GM19023 (cell line): ENCODE measurements around the gene TMEM72.

Experiments
- ATAC-seq: cut with Tn5 transposase; IDR thresholded peaks from one replicate; pipeline ENCODE4 v1.9.1; 2021; ENCODE audit warnings: mild to moderate bottlenecking, moderate library complexity; ENCODE audit not compliant: unreplicated experiment

TMEM72 gene

DNA sequence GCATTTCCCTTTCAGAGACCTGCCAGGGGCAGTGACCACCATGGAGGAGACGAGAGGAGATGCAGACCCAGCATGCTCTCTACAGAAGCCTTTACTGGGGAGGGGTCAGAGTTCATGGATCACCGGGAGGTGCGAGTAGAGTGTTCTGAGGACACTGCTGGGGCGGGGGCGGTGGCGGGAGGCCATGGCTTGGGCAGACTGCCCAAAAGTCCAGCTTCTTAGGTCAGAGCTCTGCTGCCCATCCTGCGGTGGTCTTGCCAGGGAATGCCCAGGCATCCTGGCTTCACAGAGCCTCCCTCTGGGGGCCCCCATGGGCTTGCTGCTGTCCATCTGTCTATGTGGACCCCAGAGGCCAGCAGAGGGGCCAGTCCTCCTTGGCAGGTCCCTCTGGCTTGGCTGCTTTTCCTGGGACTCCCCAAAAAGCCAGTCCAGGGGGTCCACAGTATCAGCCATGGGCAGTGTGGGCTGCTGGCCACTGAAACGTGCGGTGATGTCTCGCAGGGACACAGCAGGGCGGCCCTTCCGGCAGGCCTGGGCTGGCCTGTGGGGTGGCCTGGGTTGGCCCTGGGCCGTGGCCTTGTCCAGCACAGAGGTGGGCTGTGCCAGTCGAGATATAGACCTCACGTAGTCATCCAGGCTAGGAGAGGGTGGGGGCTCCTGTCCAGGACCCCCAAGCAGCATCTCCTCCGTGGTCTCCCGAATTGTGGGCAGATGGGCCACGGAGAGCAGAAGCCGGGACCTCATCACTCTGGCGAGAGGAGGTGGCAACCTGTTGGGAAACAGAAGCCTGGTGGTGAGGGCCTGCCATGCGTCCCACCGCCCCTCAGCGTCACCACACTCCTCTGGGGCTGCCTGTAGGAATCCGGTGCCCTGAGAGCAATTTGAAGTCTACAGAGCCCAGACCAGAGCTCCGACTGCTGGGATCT is 66.4 kb downstream of the TMEM72 start:
- ATAC-seq, result no peak

GRCh38 chr10:44978213-44978569 is 67.1 kb downstream of the TMEM72 start:
- no peak for ATAC-seq

GRCh38 chr10:44978570-44979280 is 67.6 kb downstream of the TMEM72 start, which contains the start of gene DEPP1:
Gene DEPP1 (minus strand): TSS chr10:44978809. CDS start chr10:44978030, 779 bp downstream.
- no peak for ATAC-seq

DNA sequence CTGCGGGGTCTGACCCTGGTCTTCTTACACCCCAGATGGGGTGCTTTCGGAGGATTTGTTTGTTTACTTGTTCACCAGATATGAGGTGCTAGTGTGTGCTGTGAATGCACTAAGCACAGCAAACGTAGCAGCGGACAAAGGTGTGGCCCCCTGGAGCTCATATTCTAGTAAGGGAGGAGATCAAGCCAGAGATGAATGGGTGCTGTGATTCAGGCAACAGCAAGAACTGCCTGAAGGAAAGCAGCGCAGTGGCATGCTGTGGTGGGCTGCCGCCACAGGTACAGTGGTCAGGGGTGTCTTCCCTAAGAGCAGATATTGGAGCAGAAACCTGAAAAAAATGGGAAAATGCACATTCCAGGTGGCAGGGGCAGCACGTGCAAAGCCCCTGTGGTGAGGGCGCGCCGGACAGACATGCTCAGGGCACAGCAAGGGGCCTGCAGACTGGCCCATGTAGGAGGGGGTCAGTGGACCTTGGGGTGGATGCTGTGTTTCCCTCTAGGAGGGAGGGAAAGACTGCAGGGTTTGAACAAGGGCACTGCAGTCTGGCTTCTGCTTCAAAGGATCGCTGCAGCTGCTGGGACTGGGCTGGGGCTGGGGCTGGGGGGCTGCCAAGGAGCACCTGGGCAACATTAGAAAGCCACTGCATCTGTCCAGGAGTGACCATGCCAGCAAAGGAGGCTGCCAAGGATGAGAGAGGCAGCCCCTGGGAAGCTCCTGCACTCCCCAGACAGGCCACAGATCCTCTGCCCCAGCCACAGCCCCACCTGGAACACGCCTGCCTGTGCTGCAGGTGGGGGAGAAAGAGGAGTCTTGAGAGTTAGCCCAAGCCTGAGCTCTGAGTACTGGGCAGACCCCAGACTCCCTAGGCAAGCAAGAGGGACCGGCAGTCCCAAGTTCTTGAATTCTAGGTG is 68.4 kb downstream of the TMEM72 start:
- no peak for ATAC-seq

GRCh38 chr10:44980309-44981171 is 69.4 kb downstream of the TMEM72 start:
- ATAC-seq, result no peak

DNA sequence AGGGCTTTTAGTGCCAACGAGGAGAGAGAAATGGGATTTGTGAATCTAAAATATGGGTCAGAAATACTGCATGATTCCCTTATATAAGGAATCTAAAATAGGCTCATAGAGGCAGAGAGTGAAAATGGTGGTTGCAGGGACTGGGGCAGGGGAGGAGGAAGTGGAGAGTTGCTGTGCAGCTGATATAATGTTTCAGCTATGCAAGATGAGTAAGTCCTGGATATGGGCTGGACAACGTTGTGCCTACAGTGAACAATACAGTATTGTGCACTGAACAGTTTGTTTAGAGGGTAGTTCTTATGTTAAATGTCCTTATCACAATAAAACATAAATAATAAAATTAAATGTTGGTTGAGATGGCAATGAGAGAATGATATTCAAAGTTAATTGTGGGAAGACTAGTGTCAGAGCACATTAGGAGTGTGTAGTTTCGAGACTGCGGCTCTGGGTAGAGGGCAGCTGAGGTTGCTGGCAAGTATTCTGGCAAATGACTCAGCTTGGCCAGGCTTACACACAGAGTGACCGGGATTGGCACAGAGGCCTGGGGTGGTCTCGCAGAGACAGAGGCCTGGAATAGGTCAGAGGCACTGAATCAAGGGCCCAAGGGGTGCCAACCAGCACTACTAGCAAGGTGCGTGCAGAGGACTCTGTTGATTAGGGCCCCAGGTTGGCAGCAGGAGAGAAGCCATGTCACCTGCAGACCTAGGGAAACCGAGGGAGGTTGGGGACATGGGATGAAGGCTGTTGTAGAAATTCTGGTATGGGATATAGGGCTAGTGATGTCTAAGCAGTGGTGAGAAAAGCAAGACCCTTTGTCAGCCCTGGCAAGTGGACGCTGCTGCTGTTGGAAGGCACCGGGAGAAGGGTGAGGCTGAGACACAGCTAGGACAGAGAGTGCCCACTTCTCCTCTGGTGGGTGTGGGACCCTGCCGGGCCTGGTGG is 70.3 kb downstream of the TMEM72 start:
- ATAC-seq, result peak; percentile 34

GRCh38 chr10:44982114-44982460 is 71.0 kb downstream of the TMEM72 start:
- no peak for ATAC-seq

GRCh38 chr10:44982496-44982895 is 71.4 kb downstream of the TMEM72 start:
- ATAC-seq, result no peak

DNA sequence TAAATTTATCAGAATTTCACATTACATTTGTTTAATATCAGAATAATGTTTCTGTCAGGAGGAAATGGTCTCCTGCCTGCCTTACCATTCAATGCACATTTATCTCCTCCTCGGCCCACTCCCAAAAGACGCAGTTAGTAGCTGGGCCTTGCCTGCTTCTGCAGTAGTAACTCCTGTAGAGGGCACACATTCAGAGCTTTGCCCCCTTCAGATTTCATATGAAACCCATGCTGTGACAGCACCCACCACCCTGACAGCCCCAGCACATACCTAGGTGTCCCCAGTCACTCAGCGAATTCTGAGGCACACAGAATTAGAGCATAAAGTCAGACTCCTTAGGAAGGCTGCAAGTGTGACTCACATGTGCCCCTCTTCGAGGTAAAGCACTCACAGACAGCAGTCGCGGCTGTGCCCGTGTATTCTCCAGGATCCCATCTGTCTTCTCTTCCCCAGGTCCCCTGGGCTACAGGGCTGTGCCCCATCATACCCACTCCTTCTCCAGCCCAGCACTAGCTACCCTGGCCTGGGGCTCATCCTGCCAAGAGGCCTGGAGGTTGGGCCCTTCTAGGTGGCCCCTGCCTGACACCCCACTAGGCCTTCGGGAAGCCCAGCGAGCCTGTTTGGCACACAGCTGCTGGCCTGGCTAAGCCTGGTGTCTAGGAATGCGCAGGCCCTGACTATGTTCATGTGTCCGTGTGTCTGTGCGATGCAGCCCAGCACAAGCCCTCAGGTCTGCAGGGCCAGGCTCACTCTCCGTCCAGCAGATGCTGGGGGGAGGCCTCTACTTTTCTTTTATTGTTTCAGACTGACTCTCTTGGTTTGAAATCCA is 72.1 kb downstream of the TMEM72 start:
- ATAC-seq, result no peak

DNA sequence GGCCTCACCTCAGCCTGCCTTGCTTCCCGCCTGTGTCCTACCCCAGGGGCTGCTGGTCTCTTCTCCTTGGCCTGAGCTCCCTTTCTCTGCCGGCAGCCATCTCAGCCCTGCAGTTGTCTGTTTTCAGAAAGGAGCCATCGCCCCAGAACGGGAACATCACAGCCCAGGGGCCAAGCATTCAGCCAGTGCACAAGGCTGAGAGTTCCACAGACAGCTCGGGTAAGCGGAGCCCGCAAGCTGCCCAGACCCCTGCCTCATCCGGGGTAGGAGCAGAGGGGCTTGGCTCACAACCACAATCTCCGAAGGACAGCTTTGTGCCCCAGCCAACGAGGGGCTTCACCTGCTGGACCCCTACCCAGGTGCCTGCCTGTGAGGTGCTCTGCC is 72.8 kb downstream of the TMEM72 start:
- ATAC-seq, result no peak

- ATAC-seq, result no peak
Observed at GRCh38 chr10:44984671-44985101, 73.5 kb downstream of the TMEM72 start.

GRCh38 chr10:44985175-44985681 is 74.1 kb downstream of the TMEM72 start:
- no peak for ATAC-seq

- no peak for ATAC-seq
Observed at GRCh38 chr10:44986179-44986578, 75.0 kb downstream of the TMEM72 start.
